ENCODE data around the gene GRB10. TPM values are rescaled to one million over a fixed set of nuclear protein-coding genes. Genes with fewer than 3 reads are reported as not detected.

The GRB10 gene
- total RNA-seq, 2 experiments from 2014 or later, result 5.9 to 8.4 TPM

GRCh38 chr7:50560865-50561351 is 221.8 kb downstream of the GRB10 start:
- Mint-ChIP-seq H3K27ac (no peak overlapping the region), H3K36me3 (ENCODE audit: low read depth) (no peaks in the 10 kb centered on the region), H3K27me3 (peaks cover 36% of the 10 kb centered on the region), H3K4me1 (ENCODE audit: low read depth) (no peaks in the 10 kb centered on the region), H3K4me3 (no peak overlapping the region), H3K9me3 (no peaks in the 10 kb centered on the region)
- ChIA-PET CTCF (no interaction called here), POLR2A (no interaction called here)
- no peak for TF ChIP-seq CTCF (IDR thresholded peaks at IDR 0.05)
- H3K36me3 ChIP-seq (ENCODE audit: insufficient read depth, low read length), result no peaks in the 10 kb centered on the region
- no peaks in the 10 kb centered on the region for H3K9me3 ChIP-seq (ENCODE audit: control insufficient read depth in 1 of 2, insufficient read depth in 1 of 2, low read length in 2 of 2)
- intact Hi-C loops (cut with DNase I, micrococcal nuclease), result no loop called here
- DNase-seq, result no peak
- H3K4me1 ChIP-seq (ENCODE audit: insufficient read depth, low read length), result no peaks in the 10 kb centered on the region
- H3K27me3 ChIP-seq (ENCODE audit: control insufficient read depth in 1 of 2, insufficient read depth in 2 of 2, low read length in 2 of 2), result peaks cover 9 to 10% of the 10 kb centered on the region in 2 experiments
- H3K27ac ChIP-seq (ENCODE audit: low read depth in 1 of 2, low read length in 2 of 2), result no peak overlapping the region
- no peak overlapping the region for H3K4me3 ChIP-seq (ENCODE audit: low read length)
- no peak for ATAC-seq (ENCODE audit: poor library complexity)

- H3K27ac Mint-ChIP-seq, result no peak overlapping the region
- no peak for TF ChIP-seq CTCF (IDR thresholded peaks at IDR 0.05)
- ChIA-PET POLR2A (no interaction called here), CTCF (no interaction called here)
- H3K4me1 Mint-ChIP-seq (ENCODE audit: low read depth), result no peaks in the 10 kb centered on the region
- no peak overlapping the region for H3K4me3 ChIP-seq (ENCODE audit: low read length)
- no peaks in the 10 kb centered on the region for H3K9me3 ChIP-seq (ENCODE audit: control insufficient read depth in 1 of 2, insufficient read depth in 1 of 2, low read length in 2 of 2)
- H3K9me3 Mint-ChIP-seq, result no peaks in the 10 kb centered on the region
- H3K27me3 Mint-ChIP-seq, result peaks cover 40% of the 10 kb centered on the region
- H3K27ac ChIP-seq (ENCODE audit: low read depth in 1 of 2, low read length in 2 of 2), result no peak overlapping the region
- intact Hi-C loops (cut with DNase I, micrococcal nuclease), result no loop called here
- no peak for DNase-seq
- ATAC-seq (ENCODE audit: poor library complexity), result no peak
- H3K4me1 ChIP-seq (ENCODE audit: insufficient read depth, low read length), result no peaks in the 10 kb centered on the region
- no peaks in the 10 kb centered on the region for H3K36me3 Mint-ChIP-seq (ENCODE audit: low read depth)
- no peak overlapping the region for H3K4me3 Mint-ChIP-seq
- H3K27me3 ChIP-seq (ENCODE audit: control insufficient read depth in 1 of 2, insufficient read depth in 2 of 2, low read length in 2 of 2), result peaks cover 9 to 14% of the 10 kb centered on the region in 2 experiments
- no peaks in the 10 kb centered on the region for H3K36me3 ChIP-seq (ENCODE audit: insufficient read depth, low read length)
Observed at GRCh38 chr7:50559881-50560280, 222.8 kb downstream of the GRB10 start.

GRCh38 chr7:50558294-50559053 is 224.2 kb downstream of the GRB10 start:
- Mint-ChIP-seq H3K9me3 (no peaks in the 10 kb centered on the region), H3K27me3 (peaks cover 50% of the 10 kb centered on the region), H3K4me1 (ENCODE audit: low read depth) (no peaks in the 10 kb centered on the region), H3K4me3 (no peak overlapping the region), H3K36me3 (ENCODE audit: low read depth) (no peaks in the 10 kb centered on the region), H3K27ac (no peak overlapping the region)
- Histone ChIP-seq H3K27ac (ENCODE audit: low read depth in 1 of 2, low read length in 2 of 2) (no peak overlapping the region), H3K4me1 (ENCODE audit: insufficient read depth, low read length) (no peaks in the 10 kb centered on the region), H3K36me3 (ENCODE audit: insufficient read depth, low read length) (no peaks in the 10 kb centered on the region), H3K27me3 (ENCODE audit: control insufficient read depth in 1 of 2, insufficient read depth in 2 of 2, low read length in 2 of 2) (peaks cover 9 to 14% of the 10 kb centered on the region in 2 experiments), H3K9me3 (ENCODE audit: control insufficient read depth in 1 of 2, insufficient read depth in 1 of 2, low read length in 2 of 2) (no peaks in the 10 kb centered on the region), H3K4me3 (ENCODE audit: low read length) (no peak overlapping the region)
- intact Hi-C loops (cut with DNase I, micrococcal nuclease), result no loop called here
- ChIA-PET CTCF (no interaction called here), POLR2A (no interaction called here)
- DNase-seq, result no peak
- TF ChIP-seq CTCF (IDR thresholded peaks at IDR 0.05), result no peak
- ATAC-seq (ENCODE audit: poor library complexity), result no peak
